ENCODE measurements around the gene RCAN2. TPM values are rescaled to one million over a fixed set of nuclear protein-coding genes. Genes with fewer than 3 reads are reported as not detected.

The RCAN2 gene
- total RNA-seq, 1 experiment from 2014 or later: not detected

DNA sequence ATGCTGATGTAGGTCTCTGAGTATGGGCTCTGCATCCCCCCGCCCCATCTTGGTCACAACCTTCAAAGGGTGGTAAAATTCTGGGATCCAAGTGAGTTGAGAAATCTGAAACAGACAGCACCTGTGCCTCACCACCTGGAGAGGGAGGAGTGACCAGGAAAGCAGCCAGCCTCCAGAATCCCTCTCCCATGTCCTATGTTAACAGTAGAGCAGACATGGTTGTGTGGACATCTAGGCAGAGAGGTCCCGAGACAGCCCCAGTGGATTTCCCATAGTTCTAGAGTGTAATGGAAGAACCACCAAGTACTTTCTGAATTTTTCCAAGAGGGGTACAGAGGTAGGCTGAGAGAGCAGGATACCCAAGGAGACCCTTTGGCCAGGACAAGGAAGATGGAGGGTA is 216.7 kb downstream of the RCAN2 start:
- peaks cover 8% of the 10 kb centered on the region for H3K27me3 Mint-ChIP-seq (ENCODE audit: insufficient read depth, unreplicated experiment)
- Histone ChIP-seq H3K36me3 (ENCODE audit: control insufficient read depth, insufficient read depth, low read length) (no peaks in the 10 kb centered on the region), H3K9me3 (no peaks in the 10 kb centered on the region), H3K4me1 (no peaks in the 10 kb centered on the region), H3K27me3 (replicated peaks; ENCODE audit: control insufficient read depth, insufficient read depth, low read length) (no peaks in the 10 kb centered on the region), H3K4me3 (ENCODE audit: low read depth, low read length) (no peak overlapping the region)
- ChIA-PET POLR2A (no interaction called here), CTCF (no interaction called here)
- intact Hi-C loops (cut with micrococcal nuclease; ENCODE audit: unreplicated experiment): no loop called here
- H3K9me3 Mint-ChIP-seq (ENCODE audit: unreplicated experiment): no peaks in the 10 kb centered on the region
- H3K27ac Mint-ChIP-seq (ENCODE audit: unreplicated experiment): no peak overlapping the region
- H3K4me1 Mint-ChIP-seq (ENCODE audit: low read depth, unreplicated experiment): no peaks in the 10 kb centered on the region
- no peak for TF ChIP-seq CTCF (IDR thresholded peaks at IDR 0.05; ENCODE audit: insufficient read depth in 1 of 2, low read depth in 1 of 2, low read length in 1 of 2, severe bottlenecking in 1 of 2, unreplicated experiment in 1 of 2)
- no peak for DNase-seq
- H3K36me3 Mint-ChIP-seq (ENCODE audit: insufficient read depth, unreplicated experiment): no peaks in the 10 kb centered on the region
- no TSS peak for BruUV-seq (replicated peaks)
- H3K4me3 Mint-ChIP-seq (ENCODE audit: unreplicated experiment): no peak overlapping the region

- no peaks in the 10 kb centered on the region for H3K4me1 ChIP-seq
- POLR2A ChIA-PET: no interaction called here
- Mint-ChIP-seq H3K4me1 (ENCODE audit: low read depth, unreplicated experiment) (no peaks in the 10 kb centered on the region), H3K27ac (ENCODE audit: unreplicated experiment) (no peak overlapping the region), H3K4me3 (ENCODE audit: unreplicated experiment) (no peak overlapping the region), H3K27me3 (ENCODE audit: insufficient read depth, unreplicated experiment) (peaks cover 9% of the 10 kb centered on the region), H3K9me3 (ENCODE audit: unreplicated experiment) (no peaks in the 10 kb centered on the region), H3K36me3 (ENCODE audit: insufficient read depth, unreplicated experiment) (no peaks in the 10 kb centered on the region)
- no TSS peak for BruUV-seq (replicated peaks)
- H3K9me3 ChIP-seq: no peaks in the 10 kb centered on the region
- no peak overlapping the region for H3K4me3 ChIP-seq (ENCODE audit: low read depth, low read length)
- DNase-seq: no peak
- H3K27me3 ChIP-seq (replicated peaks; ENCODE audit: control insufficient read depth, insufficient read depth, low read length): no peaks in the 10 kb centered on the region
- CTCF ChIA-PET: no interaction called here
- intact Hi-C loops (cut with micrococcal nuclease; ENCODE audit: unreplicated experiment): no loop called here
- no peak for TF ChIP-seq CTCF (IDR thresholded peaks at IDR 0.05; ENCODE audit: insufficient read depth in 1 of 2, low read depth in 1 of 2, low read length in 1 of 2, severe bottlenecking in 1 of 2, unreplicated experiment in 1 of 2)
- no peaks in the 10 kb centered on the region for H3K36me3 ChIP-seq (ENCODE audit: control insufficient read depth, insufficient read depth, low read length)
Observed at GRCh38 chr6:46273911-46274310, 217.3 kb downstream of the RCAN2 start.

GRCh38 chr6:46271728-46272127 is 219.5 kb downstream of the RCAN2 start:
- CTCF ChIA-PET: no interaction called here
- Mint-ChIP-seq H3K27ac (ENCODE audit: unreplicated experiment) (no peak overlapping the region), H3K36me3 (ENCODE audit: insufficient read depth, unreplicated experiment) (no peaks in the 10 kb centered on the region), H3K9me3 (ENCODE audit: unreplicated experiment) (no peaks in the 10 kb centered on the region), H3K4me1 (ENCODE audit: low read depth, unreplicated experiment) (no peaks in the 10 kb centered on the region), H3K27me3 (ENCODE audit: insufficient read depth, unreplicated experiment) (peaks cover 3% of the 10 kb centered on the region), H3K4me3 (ENCODE audit: unreplicated experiment) (no peak overlapping the region)
- Histone ChIP-seq H3K4me1 (no peaks in the 10 kb centered on the region), H3K36me3 (ENCODE audit: control insufficient read depth, insufficient read depth, low read length) (no peaks in the 10 kb centered on the region), H3K9me3 (no peaks in the 10 kb centered on the region), H3K27me3 (replicated peaks; ENCODE audit: control insufficient read depth, insufficient read depth, low read length) (no peaks in the 10 kb centered on the region), H3K4me3 (ENCODE audit: low read depth, low read length) (no peak overlapping the region)
- POLR2A ChIA-PET: no interaction called here
- TF ChIP-seq CTCF (IDR thresholded peaks at IDR 0.05; ENCODE audit: insufficient read depth in 1 of 2, low read depth in 1 of 2, low read length in 1 of 2, severe bottlenecking in 1 of 2, unreplicated experiment in 1 of 2): no peak
- intact Hi-C loops (cut with micrococcal nuclease; ENCODE audit: unreplicated experiment): no loop called here
- BruUV-seq (replicated peaks): no TSS peak
- no peak for DNase-seq

Measured in Caco-2 (cell line).